GM19467 (cell line): Measurements from ENCODE around the gene PARD3.
"Not testable (repeated sequence)": the region's sequence is repeated elsewhere in the genome, so short reads cannot be mapped to it uniquely, and the experiment has no call there.

Experiments used
- ATAC-seq: cut with Tn5 transposase; IDR thresholded peaks from one replicate; pipeline ENCODE4 v1.9.1; 2021; ENCODE audit warnings: mild to moderate bottlenecking, moderate library complexity; ENCODE audit not compliant: unreplicated experiment

Gene PARD3

GRCh38 chr10:34655286-34656170 is 159.6 kb downstream of the PARD3 start:
- no peak for ATAC-seq

GRCh38 chr10:34654211-34654610 is 160.9 kb downstream of the PARD3 start:
- ATAC-seq, result no peak

DNA sequence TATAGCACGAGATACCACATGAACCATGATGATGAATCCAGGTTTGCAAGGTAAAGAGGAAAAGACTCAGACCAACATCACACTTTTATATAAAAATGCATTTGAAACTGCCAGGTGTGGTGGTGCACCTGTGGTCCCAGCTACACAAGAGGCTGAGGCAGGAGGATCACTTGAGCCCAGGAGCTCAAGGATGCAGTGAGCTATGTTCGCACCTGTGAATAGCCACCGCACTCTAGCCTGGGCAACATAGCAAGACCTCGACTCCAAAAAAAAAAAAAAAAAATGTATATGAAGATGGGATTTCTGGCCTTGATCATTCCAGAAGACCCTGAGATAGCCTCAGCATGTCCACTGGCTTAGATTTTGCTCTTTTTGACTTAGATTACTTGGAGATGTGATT is 161.6 kb downstream of the PARD3 start:
- no peak for ATAC-seq

DNA sequence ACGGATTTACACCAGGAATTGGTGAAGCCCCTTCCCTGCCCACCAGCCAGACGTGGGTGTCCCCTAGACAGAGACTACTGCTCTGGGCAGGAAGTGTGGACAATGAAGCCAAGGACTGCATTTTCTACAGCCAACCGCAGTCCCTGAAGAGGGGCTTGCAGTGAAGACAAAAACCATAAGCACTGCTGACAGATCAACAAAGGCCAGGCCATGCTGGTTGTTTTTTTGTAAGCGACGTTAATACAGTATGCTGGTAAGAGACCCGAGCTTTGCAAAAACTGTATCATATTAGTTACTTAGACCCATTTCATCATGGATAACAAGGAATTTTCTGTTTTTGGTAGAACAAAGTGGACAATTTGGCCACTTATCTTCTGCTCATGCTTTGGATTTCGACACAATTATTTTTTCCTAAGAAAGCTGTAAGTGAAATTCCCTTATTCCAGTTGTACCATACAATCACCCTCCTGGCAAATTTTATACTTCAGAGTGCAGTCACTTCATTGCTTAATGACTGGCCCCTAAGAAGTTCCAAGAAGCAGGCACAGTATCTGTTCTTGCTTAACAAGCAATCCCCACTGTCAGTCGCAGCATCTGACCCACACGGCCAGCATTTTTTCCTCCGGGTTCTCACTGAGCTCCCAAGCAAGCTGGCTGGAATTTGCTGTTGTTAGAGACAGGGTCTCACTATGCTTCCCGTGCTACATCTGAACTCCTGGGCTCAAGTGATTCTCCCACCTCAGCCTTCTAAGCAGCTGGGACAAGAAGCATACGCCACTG is 163.5 kb downstream of the PARD3 start:
- ATAC-seq, result no peak

DNA sequence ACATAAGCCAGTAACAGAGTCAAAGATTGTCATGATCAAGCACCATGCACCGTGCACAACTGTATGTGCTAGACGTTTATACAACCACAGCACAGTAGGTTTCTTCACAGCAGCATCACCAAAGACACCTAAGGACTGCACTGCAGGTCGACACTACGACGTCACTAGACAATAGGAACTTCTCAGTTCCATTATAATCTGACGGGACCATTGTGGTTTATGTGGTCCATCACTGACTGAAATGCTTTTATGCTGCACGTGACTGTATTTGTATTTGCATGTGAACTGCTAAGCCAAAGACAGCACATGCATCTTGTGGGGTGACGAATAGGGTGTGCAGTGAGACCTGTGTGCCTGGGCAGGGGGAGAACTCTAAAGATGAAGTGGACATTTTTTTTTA is 164.9 kb downstream of the PARD3 start:
- no peak for ATAC-seq

- no peak for ATAC-seq
These were observed 165.7 kb downstream of the PARD3 start for GRCh38 chr10:34649385-34649784.

DNA sequence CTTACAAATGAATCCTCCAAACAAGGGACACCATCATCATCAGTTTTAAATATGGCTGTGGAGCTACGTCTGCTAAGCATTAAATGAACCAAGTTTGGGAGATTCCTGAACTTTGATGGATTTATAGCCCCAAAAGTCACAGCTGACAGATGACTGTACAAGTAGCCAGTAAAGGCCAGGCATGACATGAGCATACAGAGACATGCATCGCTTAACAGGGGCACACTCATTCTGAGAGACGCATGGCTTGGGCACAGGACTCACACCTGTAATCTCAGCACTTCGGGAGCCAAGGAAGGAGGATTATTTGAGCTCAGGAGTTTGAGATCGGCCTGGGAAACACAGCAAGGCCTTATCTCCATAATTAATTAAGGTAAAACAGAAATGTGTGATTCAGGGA is 166.2 kb downstream of the PARD3 start:
- ATAC-seq, result no peak

DNA sequence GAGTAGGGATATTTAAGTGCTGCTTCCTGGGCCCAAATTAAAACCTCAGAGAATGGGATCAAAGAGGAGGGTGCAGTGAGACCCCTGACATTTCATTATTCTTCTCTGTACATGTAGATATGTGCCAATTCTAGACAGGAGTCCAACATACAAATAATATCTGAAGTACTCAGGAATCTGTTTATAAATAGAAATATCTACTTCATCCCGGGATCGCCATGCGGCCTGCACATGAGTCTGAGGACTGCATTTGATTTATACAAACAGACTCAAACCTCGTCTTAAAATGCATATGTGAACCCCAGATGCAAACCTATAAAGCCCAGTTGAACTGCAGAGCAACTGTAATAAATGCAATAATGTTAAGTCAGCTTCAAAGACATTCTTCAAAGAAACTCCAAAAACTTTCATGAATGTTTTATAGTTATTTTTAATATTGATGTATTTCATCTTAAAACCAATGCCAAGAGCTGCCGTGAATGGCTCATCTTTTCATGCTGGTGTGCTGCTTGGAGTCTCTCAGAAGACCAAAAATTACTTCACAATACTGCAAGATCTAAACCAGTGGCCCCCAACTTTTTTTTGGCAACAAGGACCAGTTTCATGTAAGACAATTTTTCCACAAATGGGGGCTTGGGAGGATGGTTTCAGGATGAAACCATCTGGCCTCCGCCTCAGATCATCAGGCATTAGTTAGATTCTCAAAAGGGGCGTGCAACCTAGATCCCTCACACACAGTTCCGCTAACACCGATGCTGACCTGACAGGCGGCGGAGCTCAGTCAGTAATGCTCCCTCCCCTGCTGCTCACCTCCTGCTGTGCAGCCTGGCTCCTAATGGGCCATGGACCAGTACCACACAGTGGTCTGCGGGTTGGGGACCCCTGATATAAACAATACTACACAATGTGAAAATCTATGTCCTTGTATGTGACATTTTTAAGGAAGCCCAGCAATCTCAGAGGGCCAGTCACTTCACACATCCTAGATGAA is 166.9 kb downstream of the PARD3 start:
- ATAC-seq, result no peak

DNA sequence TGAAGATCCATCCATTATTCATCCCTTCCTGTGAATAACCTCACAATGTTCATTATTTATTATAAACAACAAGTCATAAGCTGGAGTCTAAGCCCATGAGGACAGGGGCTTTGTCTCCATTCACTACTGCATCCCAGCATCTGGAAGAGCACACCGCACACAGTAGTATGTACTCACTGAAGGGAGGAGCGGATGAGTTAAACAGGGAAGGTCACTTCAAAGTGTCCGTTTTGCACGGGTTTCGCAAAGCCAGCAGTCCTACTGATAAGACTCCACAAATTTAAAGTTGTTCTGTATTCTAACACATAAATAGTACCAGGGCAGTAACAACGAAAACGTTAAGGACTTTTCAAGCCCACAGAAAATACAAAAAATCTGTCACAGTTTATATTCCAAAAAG is 167.9 kb downstream of the PARD3 start:
- no peak for ATAC-seq

GRCh38 chr10:34646331-34646730 is 168.8 kb downstream of the PARD3 start:
- ATAC-seq, result no peak

DNA sequence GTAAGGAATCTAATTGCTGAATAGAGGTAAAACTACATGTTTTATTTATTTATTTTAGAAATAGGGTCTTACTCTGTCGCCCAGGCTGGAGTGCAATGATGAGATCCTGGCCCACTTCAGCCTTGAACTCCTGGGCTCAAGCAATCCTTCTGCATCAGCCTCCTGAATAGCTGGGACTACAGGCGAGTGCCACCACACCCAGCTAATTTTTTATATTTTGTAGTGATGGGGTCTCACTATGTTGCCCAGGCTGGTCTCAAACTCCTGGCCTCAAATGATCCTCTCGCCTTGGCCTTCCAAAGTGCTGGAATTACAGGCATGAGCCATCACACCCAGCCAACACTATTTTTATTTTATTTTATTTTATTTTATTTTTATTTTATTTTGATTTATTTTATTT is 170.3 kb downstream of the PARD3 start:
- ATAC-seq, result not testable (repeated sequence)

DNA sequence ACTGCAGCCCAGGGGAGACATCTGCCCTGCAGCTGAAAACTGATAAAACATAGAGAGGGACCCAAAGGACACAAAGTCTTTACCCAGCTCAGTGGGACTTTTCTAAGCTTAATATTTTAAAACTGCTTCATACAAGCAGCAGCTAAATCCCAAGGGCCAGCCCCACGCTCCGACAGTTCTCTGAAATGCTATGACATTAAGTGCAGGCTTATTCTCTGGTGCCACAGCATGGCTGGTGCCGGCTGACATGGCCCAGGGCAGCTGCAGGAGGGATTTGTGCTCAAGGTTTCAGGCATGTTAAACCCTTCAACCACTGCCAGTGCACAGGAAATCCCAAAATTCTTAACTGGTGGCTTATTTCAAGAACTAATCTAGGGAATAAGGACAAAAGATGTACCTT is 170.9 kb downstream of the PARD3 start:
- ATAC-seq, result no peak

GRCh38 chr10:34643620-34644019 is 171.5 kb downstream of the PARD3 start:
- no peak for ATAC-seq

DNA sequence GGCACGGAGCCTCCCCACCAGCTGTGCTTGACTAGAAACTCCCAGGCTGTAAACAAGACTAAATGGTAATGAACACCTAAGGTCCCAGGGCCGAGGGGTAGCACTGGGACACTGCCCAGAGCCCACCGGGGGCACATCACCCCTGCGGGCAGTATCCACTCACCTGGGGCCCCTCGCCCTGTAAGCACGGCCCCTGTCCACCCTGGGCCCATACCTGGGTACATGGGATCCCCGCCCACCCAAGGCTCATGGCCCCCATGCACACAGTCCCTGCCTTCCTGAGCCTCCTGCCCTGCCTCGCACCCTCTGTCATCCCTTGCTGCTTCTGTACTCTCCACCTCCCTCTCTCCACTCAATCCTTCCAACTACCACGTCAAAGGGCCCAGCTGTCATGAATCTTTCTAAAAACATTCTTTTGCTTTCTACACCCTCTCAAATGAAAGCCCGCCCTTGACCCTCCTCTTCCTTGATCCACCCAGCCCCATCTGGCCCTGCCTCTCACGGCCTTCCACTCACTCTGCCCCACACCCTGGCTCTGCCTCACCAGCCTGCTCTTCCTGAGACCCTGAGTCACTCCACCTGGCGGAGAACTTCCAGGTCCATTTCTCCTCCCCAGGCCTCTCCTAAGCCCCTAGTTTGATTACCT is 173.1 kb downstream of the PARD3 start:
- no peak for ATAC-seq

GRCh38 chr10:34641147-34641912 is 173.8 kb downstream of the PARD3 start:
- ATAC-seq, result no peak

DNA sequence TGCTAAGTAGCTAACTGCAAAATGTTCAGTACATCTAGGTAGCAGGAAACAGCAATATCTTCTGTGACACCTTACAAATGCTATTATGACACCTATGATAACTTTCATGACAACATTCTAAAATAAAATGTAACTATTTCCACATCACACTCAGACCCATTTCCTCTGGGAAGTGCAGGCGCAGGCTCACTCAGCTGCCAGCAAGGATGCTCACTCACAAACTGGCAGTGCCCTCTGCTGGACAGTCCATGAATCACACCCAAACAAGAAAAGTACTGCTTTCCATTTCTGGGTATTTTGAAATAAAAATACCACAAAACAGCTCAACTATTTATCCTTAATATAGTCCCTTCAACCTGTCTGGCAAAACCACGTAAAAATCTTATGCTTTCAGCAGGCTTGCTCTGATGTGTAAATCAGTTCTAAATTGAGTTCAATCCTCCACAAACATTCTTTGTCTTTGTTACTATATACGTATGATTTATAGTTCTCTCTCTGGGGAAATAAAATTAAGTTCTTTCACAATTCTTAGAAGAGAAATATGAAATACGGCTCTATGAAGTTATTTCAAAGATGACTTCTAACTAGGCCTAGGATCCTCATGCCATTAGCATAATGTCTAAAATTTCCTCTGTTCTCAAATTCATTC is 176.6 kb downstream of the PARD3 start:
- ATAC-seq, result no peak

DNA sequence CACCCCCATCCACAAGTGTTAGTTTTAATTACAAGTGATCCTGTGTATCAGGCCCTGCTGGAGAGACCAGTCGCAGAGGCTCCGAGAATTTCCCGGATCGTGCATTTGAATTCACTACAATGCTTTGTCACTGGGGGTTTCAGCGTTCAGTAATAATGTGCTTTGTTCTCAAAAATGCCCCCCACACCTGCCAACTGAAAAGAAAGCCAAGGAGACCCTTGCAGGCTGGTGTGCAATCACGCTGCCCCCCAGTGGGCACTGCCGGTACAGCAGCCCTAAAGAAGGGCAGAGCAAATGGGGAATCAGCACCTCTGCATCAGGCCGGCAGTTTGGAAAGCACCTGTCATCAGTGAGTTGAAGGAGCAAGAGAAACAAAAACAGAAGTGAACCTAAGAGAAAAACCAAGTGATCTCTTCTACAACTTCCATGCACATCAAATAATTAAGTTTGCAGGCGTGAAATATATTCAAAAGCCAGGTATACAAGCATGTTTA is 177.6 kb downstream of the PARD3 start:
- peak; percentile 63 for ATAC-seq

DNA sequence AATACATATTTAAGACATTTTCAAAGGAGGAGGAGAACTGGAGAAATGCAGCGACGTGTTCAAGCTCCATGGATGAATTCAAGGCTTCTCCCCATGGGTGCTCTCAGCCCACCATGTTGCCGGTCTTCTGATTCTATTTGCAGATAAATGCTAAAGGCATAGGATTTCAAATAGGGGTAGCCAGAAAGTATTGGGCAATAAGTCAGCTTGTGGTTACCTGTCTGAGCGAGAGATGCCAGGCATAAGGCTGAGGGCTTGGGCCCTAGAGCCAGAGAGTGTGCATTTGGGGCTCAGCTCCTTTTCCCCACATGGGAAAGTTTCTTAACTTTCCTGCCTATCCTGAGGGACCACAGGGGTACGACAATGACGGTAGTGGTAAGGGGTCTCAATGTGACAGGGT is 180.0 kb downstream of the PARD3 start:
- no peak for ATAC-seq

DNA sequence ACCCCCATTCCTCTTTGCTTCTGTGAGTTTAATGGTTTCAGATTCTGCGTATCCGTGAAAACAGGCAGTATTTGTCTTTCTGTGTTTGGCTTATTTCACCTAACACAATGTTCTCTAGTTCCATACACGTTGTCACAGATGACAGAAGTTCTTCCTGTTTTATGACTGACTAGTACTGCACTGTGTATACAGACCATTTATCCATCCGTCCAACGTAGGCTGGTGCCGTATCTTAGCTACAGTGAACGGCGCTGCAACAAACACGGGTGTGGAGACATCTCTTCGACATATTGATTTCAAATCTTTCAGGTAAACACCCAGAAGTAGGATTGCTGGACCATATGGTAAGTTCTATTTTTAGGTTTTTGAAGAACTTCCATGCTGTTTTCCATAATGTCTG is 181.7 kb downstream of the PARD3 start:
- ATAC-seq, result no peak
